Stimulated activated CD4-positive, alpha-beta T cell treated with anti-CD3 and anti-CD28 coated beads, Interleukin-2, amount 100 ng/mL, for 48 hours (primary cell): ENCODE data around the gene MSH3.
"Not testable (repeated sequence)": the region's sequence is repeated elsewhere in the genome, so short reads cannot be mapped to it uniquely, and the experiment has no call there.

ENCODE experiments used
- DNase-seq, 2 donors: peaks; one replicate each; pipeline ENCODE4 v3.0.0-alpha.2; 2020

MSH3 gene

DNA sequence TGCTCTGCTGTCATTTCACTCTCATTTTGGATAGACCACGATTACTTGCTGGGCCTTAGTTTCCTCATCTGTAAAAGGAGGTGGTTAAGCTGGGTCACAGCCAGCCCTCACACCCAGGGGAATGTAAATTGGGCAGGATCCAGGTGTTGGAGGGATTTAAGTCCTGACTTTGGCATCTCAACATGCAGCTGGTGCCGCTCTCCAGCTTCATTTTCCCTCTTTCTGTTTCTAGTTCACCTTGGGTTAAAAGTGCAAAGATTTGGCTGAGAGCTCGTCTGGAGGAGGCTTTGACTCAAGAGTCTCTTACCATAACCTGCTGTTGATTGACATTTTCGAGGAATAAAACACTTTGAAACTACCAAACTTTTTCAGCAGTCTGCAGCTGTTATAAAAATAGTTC, 144.6 kb downstream of the MSH3 start:
- DNase-seq = no peak

DNA sequence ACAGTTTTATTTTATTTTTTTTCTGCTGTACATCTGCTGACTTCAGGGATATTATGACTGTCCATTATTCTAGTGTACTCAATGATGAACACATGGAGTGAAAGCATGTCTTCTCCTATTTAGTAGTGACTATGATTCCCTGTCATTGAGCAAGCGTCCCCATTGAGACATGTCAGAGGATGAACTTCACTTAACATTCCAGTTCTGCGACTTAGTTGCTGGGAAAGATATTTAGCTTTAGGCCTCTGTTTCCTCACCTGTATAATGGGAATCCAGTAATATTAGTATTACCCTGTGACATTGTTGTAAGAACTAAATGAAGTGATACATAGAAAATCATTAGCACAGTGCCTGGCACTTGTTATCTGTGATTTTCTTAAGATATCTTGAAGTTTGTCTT, 145.1 kb downstream of the MSH3 start:
- DNase-seq = no peak

DNA sequence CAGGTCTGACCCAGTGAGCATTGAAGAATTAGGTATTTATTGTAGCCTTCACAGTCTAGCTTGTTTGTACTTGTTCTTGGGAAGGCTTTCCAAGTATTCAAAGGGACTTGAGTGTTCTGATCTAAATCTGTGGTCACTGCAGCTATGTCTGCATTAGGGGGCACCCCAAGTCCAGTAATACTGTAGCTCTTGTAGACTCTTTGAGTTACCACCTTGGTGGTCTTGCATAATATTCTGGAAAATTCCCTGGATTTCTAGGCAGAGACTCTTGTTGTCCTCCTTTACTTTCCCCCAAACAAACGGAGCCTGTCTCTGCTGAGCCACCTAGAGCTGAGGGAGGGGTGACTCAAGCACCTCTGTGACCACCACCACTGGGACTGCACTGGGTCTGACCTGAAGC, 149.9 kb downstream of the MSH3 start:
- no peak for DNase-seq

DNA sequence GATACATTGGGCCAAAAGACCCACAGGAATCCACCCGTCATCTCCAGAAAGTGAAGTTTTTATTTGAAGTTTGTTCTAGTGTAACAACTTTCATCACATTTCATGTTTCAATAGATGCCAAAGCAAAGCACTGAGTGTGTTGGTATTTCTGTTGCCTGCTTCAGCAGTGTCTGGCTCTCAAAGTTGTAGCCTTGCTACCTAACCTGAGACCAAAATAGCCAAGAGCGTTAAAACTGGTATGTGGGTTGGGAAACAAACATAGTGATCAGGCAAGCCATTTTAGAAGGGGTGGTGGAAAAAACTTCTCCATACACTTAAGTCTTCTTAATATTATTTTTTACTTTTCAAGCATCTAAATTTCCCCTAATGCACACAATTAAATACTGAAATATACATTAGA, 150.6 kb downstream of the MSH3 start:
- DNase-seq = no peak

DNA sequence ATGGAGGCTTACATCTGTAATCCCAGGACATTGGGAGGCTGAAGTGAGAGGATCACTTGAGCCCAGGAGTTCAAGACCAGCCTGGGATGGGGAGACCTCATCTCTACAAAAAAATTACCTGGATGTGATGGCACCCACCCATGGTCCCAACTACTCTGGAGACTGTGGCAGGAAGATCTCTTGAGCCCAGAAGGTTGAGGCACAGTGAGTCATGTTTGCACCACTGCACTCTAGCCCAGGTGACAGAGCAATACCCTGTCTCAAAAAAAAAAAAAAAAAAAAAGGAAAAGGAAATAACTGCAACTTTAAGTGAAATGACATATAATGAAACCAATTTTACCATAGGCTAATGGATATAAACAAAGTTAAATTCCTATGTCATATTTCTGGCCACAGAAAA, 152.5 kb downstream of the MSH3 start:
- no peak for DNase-seq

DNA sequence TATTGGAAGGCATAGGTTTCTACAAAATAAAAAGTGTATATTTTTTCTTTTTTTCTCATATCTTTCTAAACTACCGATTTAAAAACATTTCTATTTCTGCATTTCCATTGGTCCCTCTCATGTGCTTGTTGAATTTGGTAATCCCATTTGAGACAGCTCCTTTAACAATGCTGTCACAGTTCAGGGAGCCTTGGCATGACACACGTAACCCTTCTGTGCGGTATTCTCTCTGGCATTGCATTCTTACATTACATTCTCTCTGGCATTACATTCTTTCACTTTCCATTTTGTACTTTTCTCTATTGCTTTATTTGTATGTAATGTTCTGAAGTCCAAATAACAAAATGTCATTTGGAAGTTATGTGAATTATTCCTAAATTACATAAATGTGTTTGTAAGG, 155.0 kb downstream of the MSH3 start:
- no peak for DNase-seq

DNA sequence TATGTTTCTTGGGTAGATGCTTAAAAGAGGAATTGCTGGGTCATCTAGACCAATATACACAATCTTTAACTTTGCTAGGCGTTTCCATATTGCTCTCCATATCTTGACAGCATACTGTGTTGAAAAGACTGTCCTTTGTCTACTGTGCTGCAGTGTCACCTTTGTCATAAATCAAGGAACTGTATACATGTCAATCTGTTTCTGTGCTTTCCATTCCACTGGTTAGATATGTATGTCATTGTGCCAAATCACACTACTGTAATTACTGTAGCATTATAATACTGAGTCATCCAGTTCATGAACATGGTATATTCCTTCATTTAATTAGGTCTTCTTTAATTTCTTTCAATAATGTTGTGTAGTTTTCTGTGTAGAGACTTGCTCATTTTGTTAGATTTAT, 156.0 kb downstream of the MSH3 start:
- DNase-seq = no peak

DNA sequence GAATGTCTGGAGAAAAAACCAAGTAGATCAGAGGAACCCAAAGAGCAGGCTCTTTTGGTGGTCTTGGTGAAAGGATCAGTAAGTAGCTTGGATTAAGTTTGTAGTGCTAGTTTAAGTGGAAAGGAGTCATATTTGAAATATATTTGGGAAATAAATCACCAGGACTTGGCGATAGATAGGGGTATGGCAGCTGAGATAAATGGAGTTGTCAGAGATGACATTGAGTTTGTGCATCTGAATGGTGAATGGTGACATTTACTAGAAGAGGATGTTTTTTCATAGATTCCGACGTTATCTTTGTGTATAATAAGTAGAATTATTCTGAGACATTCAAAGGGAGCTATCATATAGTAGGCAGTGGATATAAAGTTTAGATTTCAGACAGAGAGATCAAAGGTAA, 162.1 kb downstream of the MSH3 start:
- DNase-seq = no peak

DNA sequence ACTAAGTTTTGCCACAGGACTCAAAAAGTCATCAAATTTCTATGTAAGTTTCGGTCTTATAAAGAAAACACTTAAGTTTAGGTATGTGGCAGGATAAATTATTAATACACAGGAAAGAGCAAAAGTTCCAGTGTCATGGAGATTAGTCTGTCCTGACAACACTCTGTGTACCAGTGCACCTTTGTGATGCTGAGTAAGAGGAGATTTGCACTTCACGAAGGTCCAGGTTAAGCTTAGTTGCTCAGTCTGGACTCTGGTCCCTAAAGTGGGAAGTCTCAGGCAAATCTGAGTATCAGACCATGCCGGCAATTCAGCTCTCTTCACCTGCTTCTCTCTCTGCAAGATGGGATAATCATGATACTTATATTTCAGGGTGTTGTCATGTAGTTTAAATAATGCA, 166.2 kb downstream of the MSH3 start:
- no peak for DNase-seq

DNA sequence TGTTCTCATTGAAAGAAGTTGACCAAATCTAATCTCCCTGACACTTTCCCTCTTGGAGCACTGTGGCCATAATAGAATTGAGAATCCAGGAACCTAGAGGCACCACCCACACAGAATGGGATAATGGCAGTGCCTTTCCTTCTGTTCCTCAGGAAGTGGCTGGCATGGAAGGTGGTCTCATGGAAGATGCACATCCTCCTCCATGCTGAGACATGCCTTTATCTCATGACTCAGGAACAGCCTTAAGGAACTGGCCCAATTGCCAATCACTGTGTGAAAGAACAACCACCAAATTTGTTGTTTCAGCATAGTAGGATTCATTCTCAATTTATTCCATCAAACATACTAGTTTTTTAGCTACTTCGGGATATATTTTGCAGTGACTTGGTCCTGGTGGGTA, 168.2 kb downstream of the MSH3 start:
- DNase-seq = no peak

DNA sequence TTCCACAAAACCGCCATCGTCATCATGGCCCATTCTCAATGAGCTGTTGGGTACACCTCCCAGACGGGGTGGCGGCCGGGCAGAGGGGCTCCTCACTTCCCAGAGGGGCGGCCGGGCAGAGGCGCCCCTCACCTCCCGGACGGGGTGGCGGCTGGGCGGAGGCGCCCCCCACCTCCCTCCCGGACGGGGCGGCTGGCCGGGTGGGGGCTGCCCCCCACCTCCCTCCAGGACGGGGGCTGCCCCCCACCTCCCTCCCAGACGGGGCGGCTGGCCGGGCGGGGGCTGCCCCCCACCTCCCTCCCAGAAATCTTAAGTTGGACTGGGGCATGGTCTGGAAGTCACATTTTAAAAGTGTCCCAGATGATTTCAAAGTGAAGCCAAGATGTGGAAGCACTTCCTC, 169.7 kb downstream of the MSH3 start:
- DNase-seq = not testable (repeated sequence)

DNA sequence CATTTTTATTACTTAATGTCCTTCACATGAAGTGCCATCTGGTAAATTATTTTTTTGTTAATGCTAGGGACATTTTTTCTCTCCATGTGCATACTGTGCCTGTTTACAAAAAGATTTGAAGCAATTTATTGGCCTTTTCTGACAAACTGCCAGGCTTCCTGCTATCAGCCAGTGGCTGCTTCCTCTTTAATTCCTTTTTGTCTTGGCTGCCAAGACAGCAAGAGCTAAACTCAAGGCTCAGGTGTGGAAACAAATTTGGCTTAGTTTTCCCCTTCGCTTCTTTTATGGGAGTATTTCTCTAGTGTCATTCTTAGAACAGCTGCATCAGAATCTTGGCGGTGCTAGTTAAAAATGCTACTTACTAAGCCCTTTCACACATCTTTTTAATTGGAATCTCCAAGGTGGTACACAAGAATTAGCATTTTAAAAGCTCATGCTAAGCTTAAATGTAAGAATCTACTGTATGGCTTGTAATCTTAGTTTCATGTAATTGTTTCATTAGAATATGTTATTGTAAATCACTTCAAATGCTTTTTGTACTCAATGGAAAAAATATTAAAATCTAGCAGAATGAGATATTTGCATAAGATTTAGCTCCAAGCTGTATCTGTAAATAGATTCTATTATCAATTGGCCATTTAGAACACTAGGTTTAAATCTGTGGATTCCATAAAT, 171.5 kb downstream of the MSH3 start:
- DNase-seq = no peak

DNA sequence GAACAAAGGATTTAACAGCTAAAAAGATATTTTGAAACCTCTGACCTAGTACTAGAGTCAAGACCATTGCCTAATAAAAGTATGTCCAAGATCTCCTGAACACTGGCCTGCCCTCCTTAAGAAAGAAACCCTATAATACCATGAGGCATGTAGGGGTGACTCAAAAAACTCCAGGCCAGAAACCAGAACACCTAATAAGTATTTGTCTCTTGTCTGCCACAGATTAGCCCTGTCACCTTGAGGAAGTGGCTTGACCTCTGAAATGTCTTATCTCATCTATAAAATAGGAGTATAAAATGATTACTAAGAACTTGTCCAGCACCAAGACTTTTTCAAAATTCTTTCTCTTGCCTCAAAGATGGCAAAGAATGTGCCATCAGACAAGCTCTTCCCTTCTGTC, 180.3 kb downstream of the MSH3 start:
- DNase-seq = no peak

DNA sequence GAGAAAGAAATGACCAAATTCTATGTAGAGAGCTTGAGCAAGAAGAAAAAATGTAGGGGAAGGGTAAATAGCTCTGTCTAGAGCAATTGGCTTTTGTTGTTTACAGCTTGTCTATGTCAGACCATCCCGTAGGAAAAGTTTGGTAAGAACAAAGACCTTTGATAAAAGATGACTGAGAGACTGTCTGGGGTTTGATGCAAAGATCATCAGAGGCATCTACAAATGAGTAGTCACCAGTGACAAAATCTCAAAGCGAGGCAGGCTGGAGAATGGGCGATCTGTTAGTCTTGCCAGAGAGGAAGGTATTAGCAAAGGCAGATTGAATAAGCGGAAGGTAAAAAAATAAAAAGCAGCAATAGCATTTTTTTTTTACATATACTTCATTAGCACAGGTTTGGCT, 180.7 kb downstream of the MSH3 start:
- DNase-seq = no peak

DNA sequence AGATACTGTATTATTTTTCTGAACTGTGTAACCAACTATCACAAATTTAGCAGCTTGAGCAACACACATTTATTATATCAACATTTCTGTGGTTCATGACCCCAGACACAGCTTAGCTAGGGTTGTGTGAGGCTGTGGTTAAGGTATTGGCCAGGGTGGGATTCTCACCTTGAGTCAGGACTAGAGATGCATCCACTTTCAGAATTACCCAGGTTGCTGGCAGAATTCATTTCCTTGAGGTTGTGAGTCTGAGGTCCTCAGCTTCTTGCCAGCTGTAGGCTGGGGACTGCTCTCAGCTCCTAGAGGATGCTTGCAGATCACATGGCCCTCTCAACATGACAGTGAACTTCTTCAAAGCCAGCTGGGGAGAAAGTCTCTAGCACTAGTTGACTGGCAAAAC, 183.2 kb downstream of the MSH3 start:
- DNase-seq = peak in 1 of 2 donors; percentile 3

DNA sequence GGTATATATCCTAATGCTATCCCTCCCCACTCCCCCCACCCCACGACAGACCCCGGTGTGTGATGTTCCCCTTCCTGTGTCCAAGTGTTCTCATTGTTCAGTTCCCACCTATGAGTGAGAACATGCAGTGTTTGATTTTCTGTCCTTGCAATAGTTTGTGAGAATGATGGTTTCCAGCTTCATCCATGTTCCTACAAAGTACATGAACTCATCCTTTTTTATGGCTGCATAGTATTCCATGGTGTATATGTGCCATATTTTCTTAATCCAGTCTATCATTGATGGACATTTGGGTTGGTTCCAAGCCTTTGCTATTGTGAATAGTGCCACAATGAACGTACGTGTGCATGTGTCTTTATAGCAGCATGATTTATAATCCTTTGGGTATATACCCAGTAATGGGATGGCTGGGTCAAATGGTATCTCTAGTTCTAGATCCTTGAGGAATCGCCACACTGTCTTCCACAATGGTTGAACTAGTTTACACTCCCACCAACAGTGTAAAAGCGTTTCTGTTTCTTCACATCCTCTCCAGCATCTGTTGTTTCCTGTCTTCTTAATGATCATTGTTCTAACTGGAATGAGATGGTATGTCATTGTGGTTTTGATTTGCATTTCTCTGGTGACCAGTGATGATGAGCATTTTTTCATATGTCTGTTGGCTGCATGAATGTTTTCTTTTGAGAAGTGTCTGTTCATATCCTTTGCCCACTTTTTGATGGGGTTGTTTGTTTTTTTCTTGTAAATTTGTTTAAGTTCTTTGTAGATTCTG, 186.8 kb downstream of the MSH3 start:
- not testable (repeated sequence) for DNase-seq

DNA sequence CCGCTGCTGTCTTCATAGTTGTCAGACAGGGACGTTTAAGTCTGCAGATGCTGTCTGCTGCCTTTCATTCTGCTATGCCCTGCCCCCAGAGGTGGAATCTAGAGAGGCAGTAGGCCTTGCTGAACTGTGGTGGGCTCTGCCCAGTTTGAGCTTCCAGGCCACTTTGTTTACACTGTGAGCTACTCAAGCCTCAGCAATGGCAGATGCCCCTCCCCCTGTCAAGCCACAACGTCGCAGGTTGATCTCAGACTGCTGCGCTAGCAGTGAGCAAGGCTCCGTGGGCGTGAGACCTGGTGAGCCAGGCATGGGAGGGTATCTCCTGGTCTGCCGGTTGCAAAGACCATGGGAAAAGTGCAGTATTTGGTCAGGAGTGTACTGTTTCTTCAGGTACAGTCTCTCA, 192.0 kb downstream of the MSH3 start:
- not testable (repeated sequence) for DNase-seq

DNA sequence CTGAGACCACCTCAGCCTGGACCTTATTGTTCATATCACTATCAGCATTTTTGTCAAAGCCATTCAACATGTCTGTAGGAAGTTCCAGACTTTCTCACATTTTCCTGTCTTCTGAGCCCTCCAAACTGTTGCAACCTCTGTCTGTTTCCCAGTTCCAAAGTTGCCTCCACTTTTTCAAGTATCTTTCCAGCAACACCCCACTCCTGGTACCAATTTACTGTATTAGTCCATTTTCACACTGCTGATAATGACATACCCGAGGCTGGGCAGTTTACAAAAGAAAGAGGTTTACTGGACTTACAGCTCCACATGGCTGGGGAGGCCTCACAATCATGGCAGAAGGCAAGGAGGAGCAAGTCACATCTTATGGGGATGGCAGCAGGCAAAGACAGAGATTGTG, 195.7 kb downstream of the MSH3 start:
- not testable (repeated sequence) for DNase-seq

DNA sequence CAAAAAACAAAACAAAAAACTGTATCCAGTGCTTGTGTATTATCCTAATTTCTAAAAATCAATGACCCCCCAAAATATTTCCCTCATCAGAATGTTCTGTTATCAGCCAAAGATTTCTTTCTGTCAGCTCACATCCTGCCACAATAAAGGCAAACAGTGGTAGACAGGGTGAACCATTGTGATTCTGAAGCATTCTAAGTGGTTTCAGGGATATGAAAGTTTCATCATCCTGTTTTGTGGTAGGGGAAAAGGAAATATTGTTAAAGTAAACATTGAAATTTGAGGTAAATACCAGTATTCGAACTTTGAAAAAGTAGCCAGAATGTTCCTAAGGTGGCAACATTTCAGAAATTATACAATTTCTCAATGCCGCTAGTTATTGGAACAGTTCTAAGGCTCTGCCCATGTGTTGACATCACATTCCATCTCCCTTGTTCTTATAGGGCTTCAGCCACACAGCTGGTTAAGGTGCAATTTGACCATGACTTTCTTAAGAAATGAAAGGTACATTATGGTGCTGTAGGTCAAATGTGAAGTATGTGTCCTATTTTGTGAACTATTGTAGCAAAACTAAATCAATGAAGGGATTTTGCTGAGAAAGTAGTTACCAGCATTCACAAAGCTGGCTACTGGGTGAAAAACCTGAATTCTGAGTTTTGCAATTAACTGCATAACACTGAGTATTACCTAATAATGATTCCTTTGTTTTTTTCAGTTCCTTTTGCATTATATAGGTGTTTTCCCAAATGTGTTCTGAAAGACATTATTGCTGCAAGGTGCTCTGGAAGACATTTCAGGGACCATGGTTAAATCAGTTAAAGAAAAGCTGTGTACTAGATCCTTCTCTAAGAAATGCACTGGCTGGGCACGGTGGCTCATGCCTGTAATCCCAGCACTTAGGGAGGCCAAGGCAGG, 198.1 kb downstream of the MSH3 start:
- DNase-seq = no peak

DNA sequence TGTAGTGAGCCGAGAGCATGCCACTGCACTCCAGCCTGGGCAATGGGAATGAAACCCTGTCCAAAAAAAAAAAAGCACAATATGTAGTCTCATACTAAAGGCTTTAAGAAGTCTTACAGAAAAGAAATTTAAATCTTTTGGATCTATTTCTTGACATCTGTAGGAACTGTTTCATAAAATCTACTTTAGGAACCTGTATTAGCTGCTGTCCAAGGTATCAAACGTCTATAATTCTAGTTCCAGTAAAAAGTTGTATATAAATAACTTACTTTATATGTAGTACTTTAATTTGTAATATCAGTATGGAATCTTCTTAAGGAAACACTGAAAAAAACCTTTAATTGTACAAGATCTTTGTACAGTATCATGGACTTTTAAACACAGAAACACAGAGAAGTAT, 199.0 kb downstream of the MSH3 start:
- DNase-seq = no peak

DNA sequence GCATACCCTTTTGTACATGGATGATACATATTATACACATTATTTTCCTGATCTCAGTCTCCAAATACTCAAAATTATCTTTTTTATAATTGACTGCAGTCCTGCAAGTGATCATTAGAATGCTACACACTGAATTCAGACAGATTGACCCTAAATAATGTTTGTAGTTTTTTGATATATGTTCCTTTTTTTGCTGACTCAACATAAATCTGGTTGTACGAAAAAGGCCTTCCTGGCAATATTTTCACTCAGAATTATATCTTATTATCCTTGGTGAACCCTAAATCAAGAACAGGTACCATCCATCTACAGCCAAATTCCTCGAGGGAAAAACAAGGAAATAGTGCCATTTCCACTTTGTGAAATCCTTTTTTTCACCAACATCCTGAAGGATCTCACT, 200.1 kb downstream of the MSH3 start:
- DNase-seq = no peak

DNA sequence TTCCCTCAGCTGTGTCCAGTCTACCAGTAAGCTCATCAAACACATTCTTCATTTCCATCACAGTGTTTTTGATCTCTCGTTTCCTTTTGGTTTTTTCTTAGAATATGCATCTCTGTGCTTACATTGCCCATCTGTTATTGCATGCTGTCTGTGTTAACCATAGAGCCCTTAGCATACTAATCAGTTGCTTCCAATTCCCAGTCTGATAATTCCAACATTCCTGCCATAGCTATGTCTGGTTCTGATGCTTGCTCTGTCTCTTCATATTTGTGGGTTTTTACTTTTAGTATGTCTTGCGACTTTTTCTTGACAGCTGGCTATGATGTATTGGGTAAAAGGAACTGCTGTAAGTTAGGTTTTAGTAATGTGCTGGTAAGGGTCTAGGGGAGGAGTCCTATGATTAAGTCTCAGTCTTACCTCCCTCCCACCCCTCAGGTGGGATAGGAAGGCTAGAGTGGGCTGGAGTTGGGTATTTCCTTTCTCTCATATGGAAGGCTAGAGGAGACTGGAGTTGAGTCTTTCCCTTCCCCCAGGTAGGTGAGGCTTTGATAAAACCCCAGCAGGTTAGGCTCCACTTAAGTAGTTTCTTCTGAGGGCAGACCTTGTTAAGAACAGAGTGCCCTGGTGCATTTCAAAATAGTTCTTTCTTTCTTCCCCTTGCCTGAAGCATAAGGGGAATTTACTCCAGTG, 206.6 kb downstream of the MSH3 start:
- DNase-seq = no peak

DNA sequence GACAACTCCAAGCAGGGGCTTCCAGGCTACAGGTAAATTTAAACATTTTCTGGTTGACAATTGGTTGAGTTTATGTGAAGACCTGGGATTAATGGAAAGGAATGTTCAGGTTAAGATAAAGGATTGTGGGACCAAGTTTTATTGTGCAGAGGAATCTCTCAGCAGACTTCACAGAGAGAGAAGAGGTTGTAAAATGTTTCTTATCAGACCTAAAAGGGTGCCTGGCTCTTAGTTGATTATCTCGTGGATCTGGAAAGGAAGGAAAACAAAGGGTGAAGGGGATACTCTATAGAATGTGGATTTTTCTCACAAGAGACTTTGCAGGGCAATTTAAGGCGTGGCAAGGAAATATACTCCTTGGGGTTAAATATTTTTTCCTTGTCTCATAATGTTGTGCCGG, 209.3 kb downstream of the MSH3 start:
- no peak for DNase-seq
